GM19328 (cell line): ENCODE measurements around the gene DOCK10.
A peak's percentile ranks its signal among the peaks of the same experiment; 100 is the strongest.

ENCODE experiments used
- ATAC-seq: cut with Tn5 transposase; IDR thresholded peaks from one replicate; pipeline ENCODE4 v1.9.1; 2021; ENCODE audit warnings: mild to moderate bottlenecking, moderate library complexity; ENCODE audit not compliant: unreplicated experiment

Gene DOCK10

GRCh38 chr2:224885836-224886547 lies 156.3 kb downstream of the DOCK10 start:
- peak; percentile 81 for ATAC-seq

GRCh38 chr2:224885291-224885690 lies 157.0 kb downstream of the DOCK10 start:
- no peak for ATAC-seq

- ATAC-seq = no peak
Observed at GRCh38 chr2:224884188-224884587, 158.1 kb downstream of the DOCK10 start.

- ATAC-seq = no peak
Observed at GRCh38 chr2:224883700-224884099, 158.6 kb downstream of the DOCK10 start.

GRCh38 chr2:224883172-224883516 lies 159.1 kb downstream of the DOCK10 start:
- no peak for ATAC-seq

GRCh38 chr2:224882291-224883171 lies 159.7 kb downstream of the DOCK10 start:
- ATAC-seq = no peak

GRCh38 chr2:224881846-224882245 lies 160.4 kb downstream of the DOCK10 start:
- no peak for ATAC-seq

GRCh38 chr2:224876522-224876921 lies 165.7 kb downstream of the DOCK10 start:
- ATAC-seq = no peak

- ATAC-seq = no peak
Observed at GRCh38 chr2:224875841-224876240, 166.4 kb downstream of the DOCK10 start.

- ATAC-seq = no peak
Observed at GRCh38 chr2:224875153-224875552, 167.1 kb downstream of the DOCK10 start.

GRCh38 chr2:224871813-224872212 lies 170.5 kb downstream of the DOCK10 start:
- ATAC-seq = no peak

- ATAC-seq = no peak
Observed at GRCh38 chr2:224870341-224870740, 171.9 kb downstream of the DOCK10 start.

GRCh38 chr2:224869601-224870233 lies 172.6 kb downstream of the DOCK10 start:
- ATAC-seq = no peak

- ATAC-seq = no peak
Observed at GRCh38 chr2:224865016-224865415, 177.3 kb downstream of the DOCK10 start.

GRCh38 chr2:224861266-224861665 lies 181.0 kb downstream of the DOCK10 start:
- no peak for ATAC-seq

- no peak for ATAC-seq
Observed at GRCh38 chr2:224860786-224861185, 181.5 kb downstream of the DOCK10 start.

GRCh38 chr2:224851811-224852210 lies 190.5 kb downstream of the DOCK10 start:
- no peak for ATAC-seq

GRCh38 chr2:224850081-224850480 lies 192.2 kb downstream of the DOCK10 start:
- no peak for ATAC-seq

GRCh38 chr2:224849264-224849663 lies 193.0 kb downstream of the DOCK10 start:
- no peak for ATAC-seq

GRCh38 chr2:224847961-224848850 lies 194.1 kb downstream of the DOCK10 start:
- no peak for ATAC-seq

GRCh38 chr2:224847381-224847780 lies 194.9 kb downstream of the DOCK10 start:
- no peak for ATAC-seq
